HG03354 (cell line): ENCODE measurements around the gene ZBTB33.

Source experiments
- ATAC-seq: cut with Tn5 transposase; IDR thresholded peaks from one replicate; pipeline ENCODE4 v1.9.1; 2021; ENCODE audit warnings: mild to moderate bottlenecking; ENCODE audit not compliant: unreplicated experiment, poor library complexity, severe bottlenecking

ZBTB33 gene

DNA sequence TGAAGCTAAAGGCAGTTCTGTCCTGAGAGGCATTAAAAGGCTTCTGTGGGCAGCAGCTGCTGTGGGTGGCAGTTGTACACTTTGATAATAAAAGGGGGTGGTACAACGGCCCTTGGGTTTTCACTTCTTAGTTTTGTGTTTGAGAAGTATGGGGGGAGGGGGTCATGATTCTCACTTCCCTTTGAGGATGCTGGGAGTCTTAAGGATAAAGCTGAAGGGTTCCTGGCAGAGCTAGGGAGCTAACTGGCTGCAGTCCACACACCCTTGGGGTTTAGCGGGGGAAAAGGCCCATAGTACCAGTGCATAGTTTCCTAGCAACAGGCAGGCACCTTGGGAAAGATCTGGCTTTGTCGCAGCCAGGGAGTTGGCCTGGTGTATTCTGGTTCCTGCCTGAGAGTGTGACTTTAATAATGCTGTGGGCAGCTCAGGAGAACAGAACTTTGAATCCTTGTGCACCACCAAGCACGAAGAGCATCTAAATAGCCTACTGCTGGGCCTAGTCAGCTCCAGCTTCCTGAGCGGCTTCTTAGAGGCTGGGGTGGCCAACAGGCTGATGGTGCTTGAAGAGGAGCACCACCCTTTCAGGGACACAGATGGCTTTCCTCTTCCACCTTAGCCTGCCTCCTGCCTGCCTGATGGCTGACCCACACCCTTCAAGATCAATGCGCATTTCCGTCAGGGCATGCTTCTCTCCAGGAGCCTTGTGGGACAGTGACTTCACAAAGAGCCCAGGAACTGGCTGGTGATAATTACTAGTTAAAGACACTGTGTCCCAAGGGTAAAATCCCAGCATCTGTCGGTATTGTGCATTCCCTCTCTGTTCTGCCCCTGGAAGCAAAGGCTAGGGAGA, 12.5 kb downstream of the ZBTB33 start:
- ATAC-seq = peak; percentile 64

DNA sequence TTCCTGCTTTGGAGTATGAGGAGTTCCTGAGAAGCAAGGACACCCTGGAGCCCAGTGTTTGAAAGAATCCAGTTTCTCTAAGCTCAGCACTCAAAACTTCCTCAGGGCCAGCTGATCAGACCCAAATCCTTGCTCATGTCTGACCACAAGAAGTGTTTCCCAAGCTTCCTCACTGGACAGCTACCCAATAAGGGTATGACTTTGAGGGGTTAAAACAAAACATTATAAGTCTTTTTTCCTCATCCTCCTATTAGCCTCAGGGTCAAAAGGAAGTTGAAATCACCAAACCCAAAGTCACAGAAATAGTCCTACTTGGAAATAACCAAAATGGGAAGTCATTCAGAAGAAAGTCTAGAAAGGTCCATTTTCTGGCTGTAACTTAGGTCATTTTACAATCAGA, 13.7 kb downstream of the ZBTB33 start:
- no peak for ATAC-seq

GRCh38 chrX:120269373-120270035, 18.9 kb downstream of the ZBTB33 start:
- ATAC-seq = no peak

- no peak for ATAC-seq
These were observed 20.0 kb downstream of the ZBTB33 start for GRCh38 chrX:120270567-120270966.

GRCh38 chrX:120271218-120271617, 20.6 kb downstream of the ZBTB33 start:
- no peak for ATAC-seq

DNA sequence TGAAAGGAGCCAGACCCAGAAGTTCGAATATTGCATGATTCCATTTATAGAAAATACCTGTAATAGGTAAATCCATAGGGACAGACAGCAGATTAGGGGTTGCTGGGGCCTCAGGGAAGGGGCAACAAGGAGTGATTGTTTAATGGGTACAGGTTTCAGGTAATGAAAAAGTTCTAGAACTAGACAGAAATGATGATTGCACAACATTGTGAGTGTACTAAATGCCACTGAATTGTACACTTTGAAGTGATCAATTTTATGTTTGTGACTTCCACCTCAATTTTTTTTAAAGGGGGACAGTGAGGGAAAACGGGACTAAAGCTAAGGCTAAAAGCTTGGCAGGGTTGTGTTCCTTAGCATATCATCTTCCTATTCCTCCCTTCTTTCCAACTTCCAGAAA, 23.5 kb downstream of the ZBTB33 start:
- ATAC-seq = no peak

DNA sequence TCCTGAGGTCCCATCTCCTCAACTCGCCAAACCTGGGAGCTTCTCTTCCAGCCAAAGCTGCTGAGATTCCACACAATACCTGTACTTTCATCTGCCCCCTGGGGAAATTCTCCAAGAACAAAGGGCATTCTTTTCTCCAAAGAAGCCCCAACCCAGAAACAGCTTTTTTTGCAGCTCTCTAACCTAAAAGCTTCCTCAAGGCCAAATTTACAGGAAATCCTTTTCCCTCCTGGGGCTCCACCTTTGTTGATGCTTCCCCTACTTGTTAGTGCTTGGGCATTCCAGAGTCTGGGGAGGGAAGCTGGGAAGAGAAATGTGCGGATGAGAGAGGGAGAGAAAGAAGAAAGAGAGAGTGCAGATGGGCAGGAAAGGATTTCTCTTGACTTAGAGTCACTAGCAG, 24.3 kb downstream of the ZBTB33 start:
- no peak for ATAC-seq

- ATAC-seq = no peak
These were observed 30.5 kb downstream of the ZBTB33 start for GRCh38 chrX:120281021-120281624.

DNA sequence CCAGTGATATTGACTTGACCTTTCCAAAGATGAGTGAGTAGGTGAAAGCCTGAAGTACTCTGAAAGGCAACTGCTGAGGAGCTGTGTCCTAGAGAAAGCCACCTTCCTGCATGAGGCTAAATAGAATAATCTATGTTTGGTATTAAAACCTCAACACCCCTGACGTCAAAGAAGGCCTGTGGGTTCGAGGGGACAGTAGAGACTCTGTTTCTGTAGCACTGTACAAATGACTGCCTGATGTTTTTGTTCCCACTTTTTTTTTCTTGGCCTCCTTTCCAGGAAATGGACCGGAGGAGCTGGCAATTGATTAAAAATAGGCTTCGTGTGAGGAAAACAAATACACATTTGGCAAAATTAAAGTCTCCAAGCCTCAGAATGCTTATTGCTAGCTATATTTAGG, 31.1 kb downstream of the ZBTB33 start:
- ATAC-seq = no peak

GRCh38 chrX:120282697-120283096, 32.1 kb downstream of the ZBTB33 start:
- no peak for ATAC-seq

GRCh38 chrX:120286733-120287512, 36.3 kb downstream of the ZBTB33 start:
- peak; percentile 57 for ATAC-seq

DNA sequence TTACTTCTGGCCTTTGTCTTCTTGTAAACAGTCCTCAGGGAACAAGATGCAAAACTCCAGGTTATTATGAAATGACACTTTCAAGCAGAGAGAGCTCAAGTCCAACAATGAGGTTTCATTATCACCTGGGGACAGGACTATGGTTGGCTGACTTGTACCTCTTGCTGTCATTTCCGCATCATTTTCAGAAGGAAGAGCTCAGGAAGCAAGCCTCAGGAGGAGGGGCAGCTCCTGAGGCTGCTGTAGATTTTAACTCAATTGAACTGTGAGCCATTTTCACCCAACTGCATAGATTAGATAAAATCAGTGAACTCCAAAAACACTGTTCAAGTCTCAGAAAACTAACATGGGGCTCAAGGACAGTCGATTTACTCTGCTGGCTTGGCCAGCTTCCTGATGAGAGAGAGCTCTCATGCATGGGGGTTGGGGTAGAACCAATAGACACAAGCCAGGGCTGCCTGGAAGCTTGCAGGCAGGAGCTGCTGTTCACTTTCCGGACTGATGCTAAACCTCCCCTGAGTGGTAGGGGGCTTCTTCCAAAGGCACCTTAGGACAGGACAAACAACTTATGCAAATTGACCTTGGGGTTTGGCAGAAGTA, 37.0 kb downstream of the ZBTB33 start:
- ATAC-seq = peak; percentile 77

DNA sequence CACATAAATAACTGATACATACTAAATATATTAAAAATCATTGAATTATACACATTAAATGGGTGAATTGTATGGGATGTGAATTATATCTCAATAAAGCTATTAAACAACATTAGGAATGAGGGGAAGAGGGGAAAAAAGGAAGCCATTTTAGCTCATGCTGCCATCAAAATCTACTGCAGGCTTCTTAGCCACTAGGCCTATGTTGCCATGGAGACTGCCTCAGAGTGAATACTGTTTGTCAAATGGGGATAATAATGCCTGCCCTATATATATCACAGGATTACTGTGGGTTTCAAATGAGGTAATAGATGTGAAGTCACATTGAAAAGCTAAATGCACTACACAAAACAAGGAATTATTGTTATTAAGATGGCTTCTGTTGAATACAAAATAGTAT, 39.5 kb downstream of the ZBTB33 start:
- no peak for ATAC-seq

GRCh38 chrX:120291211-120291610, 40.6 kb downstream of the ZBTB33 start:
- ATAC-seq = no peak

- ATAC-seq = no peak
These were observed 42.4 kb downstream of the ZBTB33 start for GRCh38 chrX:120293015-120293414.

- no peak for ATAC-seq
These were observed 44.0 kb downstream of the ZBTB33 start for GRCh38 chrX:120294651-120295050.

DNA sequence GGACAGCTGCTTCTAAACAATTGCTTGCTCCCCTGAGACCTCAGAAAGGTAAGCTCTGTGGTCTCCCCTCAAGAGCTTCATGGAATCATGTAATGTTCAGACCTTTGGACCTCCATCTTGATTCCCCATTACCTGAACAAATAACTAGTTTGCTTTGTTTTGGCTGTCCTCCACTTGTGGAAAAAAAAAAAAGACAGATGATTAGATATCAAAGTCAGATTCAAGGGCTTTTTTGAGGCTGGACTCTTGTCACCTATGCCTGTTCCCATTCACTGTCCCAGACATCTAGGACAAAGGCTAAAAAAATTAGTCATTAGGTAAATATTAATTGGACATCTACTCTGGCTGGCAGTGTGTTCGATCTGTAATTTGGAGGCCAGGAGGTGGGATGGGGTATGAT, 47.3 kb downstream of the ZBTB33 start:
- ATAC-seq = no peak

GRCh38 chrX:120299928-120300327, 49.3 kb downstream of the ZBTB33 start:
- ATAC-seq = no peak

DNA sequence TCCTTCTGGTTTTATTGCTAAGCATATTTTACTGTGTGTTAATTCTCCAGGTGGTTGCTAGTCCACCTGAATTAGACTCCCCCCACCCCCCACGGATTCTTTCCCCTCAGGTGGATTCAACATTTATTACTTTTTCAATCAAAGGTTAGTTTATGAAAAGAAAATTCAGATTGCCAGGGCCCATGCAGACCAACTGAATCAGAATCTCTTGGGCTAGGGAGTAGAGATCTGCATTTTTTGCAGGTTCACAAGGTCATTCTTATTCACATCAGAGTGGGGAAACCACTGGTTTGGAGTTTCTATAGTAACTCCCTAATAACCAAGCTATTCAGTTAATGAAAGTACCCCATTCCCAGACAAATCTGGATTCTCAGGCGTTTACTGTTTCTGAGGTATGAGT, 50.9 kb downstream of the ZBTB33 start:
- no peak for ATAC-seq

- ATAC-seq = peak; percentile 15
These were observed 51.3 kb downstream of the ZBTB33 start for GRCh38 chrX:120301960-120302359.
